GM12801 (cell line): ENCODE measurements around the gene CCL23.

Experiments used
- TF ChIP-seq, protein P1 (sequence below): IDR thresholded peaks from one replicate; pipeline ENCODE4 v1.5.1; 2011; ENCODE audit warnings: control low read depth; ENCODE audit not compliant: insufficient read length; ENCODE audit errors: extremely low read depth

Gene CCL23

DNA sequence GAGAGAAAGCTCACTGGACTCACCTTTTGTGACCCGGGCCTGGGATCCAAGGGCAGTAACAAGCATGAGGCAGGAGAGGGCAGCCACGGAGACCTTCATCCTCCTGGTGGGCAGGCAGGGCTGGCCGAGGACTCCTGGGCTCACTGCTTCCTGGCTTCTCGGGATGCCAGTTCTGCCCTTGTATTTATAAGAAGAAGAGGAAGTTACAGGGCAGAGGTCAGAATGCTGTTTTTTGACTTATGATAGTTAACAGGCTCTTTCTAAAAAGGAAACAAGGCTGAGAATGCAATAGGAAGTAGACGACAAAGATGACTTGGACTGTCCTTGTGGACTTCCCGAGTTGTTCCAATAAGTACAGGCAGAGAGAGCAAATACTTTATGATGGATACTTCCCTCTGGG, at the start of gene CCL23:
TSS of gene CCL23 (minus strand) at position 174 of the 400 bp plus-strand sequence. CDS start at position 99, 75 bp downstream.
- TF ChIP-seq, protein P1, sequence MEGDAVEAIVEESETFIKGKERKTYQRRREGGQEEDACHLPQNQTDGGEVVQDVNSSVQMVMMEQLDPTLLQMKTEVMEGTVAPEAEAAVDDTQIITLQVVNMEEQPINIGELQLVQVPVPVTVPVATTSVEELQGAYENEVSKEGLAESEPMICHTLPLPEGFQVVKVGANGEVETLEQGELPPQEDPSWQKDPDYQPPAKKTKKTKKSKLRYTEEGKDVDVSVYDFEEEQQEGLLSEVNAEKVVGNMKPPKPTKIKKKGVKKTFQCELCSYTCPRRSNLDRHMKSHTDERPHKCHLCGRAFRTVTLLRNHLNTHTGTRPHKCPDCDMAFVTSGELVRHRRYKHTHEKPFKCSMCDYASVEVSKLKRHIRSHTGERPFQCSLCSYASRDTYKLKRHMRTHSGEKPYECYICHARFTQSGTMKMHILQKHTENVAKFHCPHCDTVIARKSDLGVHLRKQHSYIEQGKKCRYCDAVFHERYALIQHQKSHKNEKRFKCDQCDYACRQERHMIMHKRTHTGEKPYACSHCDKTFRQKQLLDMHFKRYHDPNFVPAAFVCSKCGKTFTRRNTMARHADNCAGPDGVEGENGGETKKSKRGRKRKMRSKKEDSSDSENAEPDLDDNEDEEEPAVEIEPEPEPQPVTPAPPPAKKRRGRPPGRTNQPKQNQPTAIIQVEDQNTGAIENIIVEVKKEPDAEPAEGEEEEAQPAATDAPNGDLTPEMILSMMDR = no peak

- TF ChIP-seq, protein P1 = no peak
These were observed 48.7 kb upstream of the CCL23 start for GRCh38 chr17:36066365-36066985.

GRCh38 chr17:36063786-36064541, 46.2 kb upstream of the CCL23 start, which contains the start of gene CCL18:
Gene CCL18 (plus strand): TSS chr17:36064272. CDS start chr17:36064343, 71 bp downstream.
- TF ChIP-seq, protein P1 = no peak

- TF ChIP-seq, protein P1 = no peak
These were observed 43.0 kb upstream of the CCL23 start for GRCh38 chr17:36060816-36061215.

GRCh38 chr17:36059406-36059805, 41.6 kb upstream of the CCL23 start:
- TF ChIP-seq, protein P1 = no peak

- TF ChIP-seq, protein P1 = no peak
These were observed 40.1 kb upstream of the CCL23 start for GRCh38 chr17:36057911-36058310.

DNA sequence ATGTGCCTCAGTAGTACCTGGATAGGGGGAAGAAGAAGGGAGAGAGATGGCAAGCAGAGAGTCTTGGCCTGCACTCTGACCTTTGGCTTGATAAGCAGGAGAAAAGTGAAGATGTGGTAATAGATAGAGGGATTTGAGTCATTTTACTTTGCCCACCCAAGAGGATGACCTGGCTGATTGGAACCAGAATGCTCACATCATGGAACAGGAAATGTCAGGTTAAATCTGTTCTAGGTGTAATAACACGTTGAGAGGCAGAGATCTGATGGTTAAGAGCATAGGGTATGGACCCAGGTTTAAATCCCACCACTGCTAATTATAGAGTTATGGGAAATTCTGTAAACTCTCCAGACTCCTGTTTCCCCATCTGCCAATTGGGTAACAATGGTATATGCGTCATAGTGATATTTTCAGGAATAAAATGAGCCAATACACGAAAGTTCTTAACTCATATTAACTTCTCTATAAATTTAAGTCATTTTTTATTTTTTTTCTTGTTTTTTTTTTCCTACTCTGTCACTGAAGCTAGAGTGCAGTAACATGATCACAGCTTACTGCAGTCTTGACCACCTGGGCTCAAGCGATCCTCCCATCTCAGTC, 38.2 kb upstream of the CCL23 start:
- TF ChIP-seq, protein P1 = no peak
